Measurements from ENCODE around the gene ATP1A4.

The ATP1A4 gene

GRCh38 chr1:160158534-160158933, 7.1 kb downstream of the ATP1A4 start:
- TF ChIP-seq FOXP2 (optimal IDR thresholded peaks at IDR 0.05; ENCODE audit: borderline replicate concordance, extremely low read depth, extremely low read length, insufficient read depth): no peak
- no peak for TF ChIP-seq POLR2AphosphoS5 (IDR thresholded peaks at IDR 0.05; ENCODE audit: low read depth, low read length)
- TF ChIP-seq SIN3A (IDR thresholded peaks at IDR 0.05; ENCODE audit: borderline replicate concordance, insufficient read depth, low read length): no peak
- no peak for TF ChIP-seq TAF1 (IDR thresholded peaks at IDR 0.05; ENCODE audit: borderline replicate concordance, insufficient read depth, low read length)
- TF ChIP-seq REST (IDR thresholded peaks at IDR 0.05; ENCODE audit: insufficient read depth in 1 of 2, low read depth in 2 of 2, low read length in 2 of 2): no peak

DNA sequence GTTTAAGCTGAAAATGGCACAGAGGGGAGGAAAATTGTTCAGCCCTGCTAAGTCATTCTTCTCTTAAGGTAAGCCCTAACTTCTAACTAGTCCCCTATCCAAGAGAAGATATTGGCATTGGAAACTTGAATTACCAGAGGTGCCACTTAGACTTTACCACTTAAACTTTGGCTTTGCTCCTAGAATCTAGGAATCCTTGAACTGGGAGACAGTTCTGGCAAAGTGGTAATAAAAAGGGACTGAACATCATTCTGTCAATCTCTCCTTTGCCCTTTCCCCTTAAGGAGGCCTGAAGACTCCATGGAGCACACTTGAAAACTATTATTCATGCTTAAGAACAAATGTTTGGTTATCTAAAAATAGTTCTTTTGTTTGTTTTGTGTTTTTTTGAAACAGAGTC, 8.4 kb downstream of the ATP1A4 start:
- TF ChIP-seq SIN3A (IDR thresholded peaks at IDR 0.05; ENCODE audit: borderline replicate concordance, insufficient read depth, low read length) (no peak), POLR2AphosphoS5 (IDR thresholded peaks at IDR 0.05; ENCODE audit: low read depth, low read length) (no peak), FOXP2 (optimal IDR thresholded peaks at IDR 0.05; ENCODE audit: borderline replicate concordance, extremely low read depth, extremely low read length, insufficient read depth) (no peak), TAF1 (IDR thresholded peaks at IDR 0.05; ENCODE audit: borderline replicate concordance, insufficient read depth, low read length) (no peak)

GRCh38 chr1:160161965-160162705, 10.7 kb downstream of the ATP1A4 start:
- no peak for TF ChIP-seq TAF1 (IDR thresholded peaks at IDR 0.05; ENCODE audit: borderline replicate concordance, insufficient read depth, low read length)
- no peak for TF ChIP-seq POLR2AphosphoS5 (IDR thresholded peaks at IDR 0.05; ENCODE audit: low read depth, low read length)
- no peak for TF ChIP-seq SIN3A (IDR thresholded peaks at IDR 0.05; ENCODE audit: borderline replicate concordance, insufficient read depth, low read length)
- no peak for TF ChIP-seq REST (IDR thresholded peaks at IDR 0.05; ENCODE audit: insufficient read depth in 1 of 2, low read depth in 2 of 2, low read length in 2 of 2)
- no peak for TF ChIP-seq FOXP2 (optimal IDR thresholded peaks at IDR 0.05; ENCODE audit: borderline replicate concordance, extremely low read depth, extremely low read length, insufficient read depth)

DNA sequence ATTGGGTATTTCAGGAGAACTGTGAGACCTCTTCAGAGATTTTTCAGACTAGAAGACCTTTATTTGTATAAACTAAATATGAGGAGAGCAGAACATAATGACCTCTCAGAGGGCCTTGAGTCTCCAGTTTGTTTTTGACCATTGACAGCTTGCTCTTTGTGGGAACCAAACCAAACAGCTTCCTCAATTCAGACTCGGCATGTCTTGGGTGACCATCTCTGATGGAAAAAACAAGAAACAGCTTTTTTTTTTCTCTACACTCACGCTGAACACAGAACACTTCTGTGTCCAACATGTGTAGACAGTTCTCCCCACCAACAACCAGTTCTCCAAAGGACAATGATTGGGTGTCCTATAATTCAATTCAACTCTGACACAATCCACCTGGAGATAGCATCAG, 11.5 kb downstream of the ATP1A4 start:
- no peak for TF ChIP-seq POLR2AphosphoS5 (IDR thresholded peaks at IDR 0.05; ENCODE audit: low read depth, low read length)
- no peak for TF ChIP-seq REST (IDR thresholded peaks at IDR 0.05; ENCODE audit: insufficient read depth in 1 of 2, low read depth in 2 of 2, low read length in 2 of 2)
- no peak for TF ChIP-seq FOXP2 (optimal IDR thresholded peaks at IDR 0.05; ENCODE audit: borderline replicate concordance, extremely low read depth, extremely low read length, insufficient read depth)
- no peak for TF ChIP-seq SIN3A (IDR thresholded peaks at IDR 0.05; ENCODE audit: borderline replicate concordance, insufficient read depth, low read length)
- no peak for TF ChIP-seq TAF1 (IDR thresholded peaks at IDR 0.05; ENCODE audit: borderline replicate concordance, insufficient read depth, low read length)

- TF ChIP-seq SIN3A (IDR thresholded peaks at IDR 0.05; ENCODE audit: borderline replicate concordance, insufficient read depth, low read length): no peak
- no peak for TF ChIP-seq FOXP2 (optimal IDR thresholded peaks at IDR 0.05; ENCODE audit: borderline replicate concordance, extremely low read depth, extremely low read length, insufficient read depth)
- TF ChIP-seq TAF1 (IDR thresholded peaks at IDR 0.05; ENCODE audit: borderline replicate concordance, insufficient read depth, low read length): no peak
- TF ChIP-seq REST (IDR thresholded peaks at IDR 0.05; ENCODE audit: insufficient read depth in 1 of 2, low read depth in 2 of 2, low read length in 2 of 2): no peak
- no peak for TF ChIP-seq POLR2AphosphoS5 (IDR thresholded peaks at IDR 0.05; ENCODE audit: low read depth, low read length)
Measured at GRCh38 chr1:160163615-160164014, 12.2 kb downstream of the ATP1A4 start.
